GM19468 (cell line): ENCODE measurements around the gene NNT.
"Not testable (repeated sequence)": the region's sequence is repeated elsewhere in the genome, so short reads cannot be mapped to it uniquely, and the experiment has no call there.

Experiments used
- ATAC-seq: cut with Tn5 transposase; IDR thresholded peaks from one replicate; pipeline ENCODE4 v1.9.1; 2021; ENCODE audit warnings: mild to moderate bottlenecking, moderate library complexity, moderate number of reproducible peaks; ENCODE audit not compliant: unreplicated experiment; ENCODE audit errors: extremely low read depth

NNT gene

DNA sequence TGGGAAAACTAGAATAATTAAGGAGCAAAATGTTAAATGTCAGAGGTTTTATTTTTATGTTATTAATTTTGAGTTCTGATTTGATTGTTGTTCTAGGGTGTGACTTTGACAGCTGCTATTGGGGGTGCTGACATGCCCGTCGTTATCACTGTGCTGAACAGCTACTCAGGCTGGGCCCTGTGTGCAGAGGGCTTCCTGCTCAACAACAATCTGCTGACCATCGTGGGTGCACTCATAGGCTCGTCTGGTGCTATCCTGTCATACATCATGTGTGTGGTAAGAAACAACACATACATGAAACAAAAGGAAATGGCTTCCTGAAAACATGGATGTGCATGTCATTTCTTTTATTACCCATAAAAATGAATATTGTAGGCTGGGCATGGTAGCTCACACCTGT is 56.1 kb downstream of the NNT start:
- ATAC-seq, result no peak

DNA sequence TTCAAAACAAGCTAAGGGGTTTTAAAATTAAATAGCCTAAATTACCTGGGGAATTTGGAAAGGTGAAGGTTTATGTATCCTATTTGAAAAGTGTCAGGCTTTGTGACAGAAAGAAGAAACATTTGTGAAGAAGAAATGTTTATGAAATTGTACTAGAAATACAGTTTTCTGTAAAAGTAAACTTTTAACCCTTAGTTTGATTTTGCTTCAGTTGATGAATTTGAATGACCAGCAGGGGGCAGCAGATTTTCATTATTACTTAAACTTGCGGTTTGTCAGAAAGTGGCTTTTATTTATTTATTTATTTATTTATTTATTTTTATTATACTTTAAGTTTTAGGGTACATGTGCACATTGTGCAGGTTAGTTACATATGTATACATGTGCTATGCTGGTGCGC is 58.1 kb downstream of the NNT start:
- no peak for ATAC-seq

DNA sequence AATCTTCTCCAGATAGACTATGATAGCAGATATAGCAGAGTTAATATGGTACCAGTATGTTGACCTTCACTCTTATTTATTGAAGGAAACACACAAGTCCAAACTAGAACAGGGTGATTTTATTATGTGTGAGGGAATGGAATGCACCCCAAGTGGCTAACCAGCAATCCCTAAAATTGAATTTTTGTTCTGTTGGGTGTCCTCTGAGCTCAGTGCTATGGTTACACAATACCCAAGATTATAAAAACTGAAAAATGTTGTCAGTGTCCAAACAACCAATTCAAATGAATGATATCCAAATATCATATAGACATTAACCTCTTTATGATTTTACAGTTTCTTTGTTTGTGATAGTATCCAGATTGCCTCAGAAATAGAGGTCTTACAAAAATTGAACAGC is 60.9 kb downstream of the NNT start:
- no peak for ATAC-seq

DNA sequence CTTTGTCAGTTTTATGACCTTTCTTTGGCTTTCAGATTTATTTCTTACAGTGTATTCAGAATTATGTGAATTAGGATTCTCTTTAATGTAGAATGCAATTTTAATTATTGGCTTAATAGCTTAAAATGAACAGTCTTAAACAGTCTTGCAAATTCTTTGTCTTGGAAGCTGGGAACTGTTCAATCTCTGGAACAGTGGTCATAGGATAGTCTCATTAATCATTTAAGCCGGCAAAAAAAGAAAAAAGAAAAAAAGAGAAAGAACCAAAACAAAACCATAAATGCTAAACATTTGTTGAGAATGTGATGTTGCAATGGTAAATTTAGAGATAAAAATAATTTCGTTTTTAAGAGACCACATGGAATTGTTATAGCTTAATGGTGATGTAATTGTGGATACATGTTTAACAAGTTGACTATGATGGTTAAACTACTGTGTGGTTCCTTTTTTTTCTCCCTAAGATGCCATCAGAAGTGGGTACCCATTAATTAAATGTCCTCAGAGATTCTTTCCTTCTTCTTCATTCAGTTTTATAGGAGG is 61.6 kb downstream of the NNT start:
- no peak for ATAC-seq

DNA sequence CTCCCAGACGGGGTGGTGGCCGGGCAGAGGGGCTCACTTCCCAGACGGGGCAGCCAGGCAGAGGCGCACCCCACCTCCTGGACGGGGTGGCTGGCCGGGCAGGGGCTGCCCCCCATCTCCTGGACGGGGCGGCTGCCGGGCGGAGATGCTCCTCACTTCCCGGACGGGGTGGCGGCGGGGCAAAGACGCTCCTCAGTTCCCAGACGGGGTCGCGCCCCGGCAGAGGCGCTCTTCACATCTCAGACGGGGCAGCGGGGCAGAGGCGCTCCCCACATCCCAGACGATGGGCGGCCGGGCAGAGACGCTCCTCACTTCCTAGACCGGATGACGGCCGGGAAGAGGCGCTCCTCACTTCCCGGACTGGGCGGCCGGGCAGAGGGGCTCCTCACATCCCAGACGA is 62.8 kb downstream of the NNT start:
- not testable (repeated sequence) for ATAC-seq

DNA sequence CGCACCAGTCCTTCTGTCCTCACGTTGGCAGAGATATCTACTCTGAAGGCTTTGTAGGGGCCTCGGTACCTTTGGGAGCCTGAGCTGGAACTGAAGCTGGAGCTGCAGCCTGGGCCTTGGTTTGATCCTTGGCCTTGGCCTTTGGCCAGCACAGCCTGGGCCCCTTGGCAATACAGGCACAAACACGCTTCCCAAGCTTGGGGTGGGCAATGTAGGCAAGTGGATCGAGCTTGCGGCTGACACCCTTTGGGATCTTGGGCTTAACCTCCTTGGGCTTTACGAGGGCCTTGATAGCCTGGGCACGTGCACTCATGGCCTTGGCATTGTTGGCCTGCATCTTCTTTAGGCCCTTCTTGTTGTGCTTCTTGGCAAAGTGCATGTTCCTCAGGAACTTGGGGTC is 63.7 kb downstream of the NNT start:
- ATAC-seq, result not testable (repeated sequence)

DNA sequence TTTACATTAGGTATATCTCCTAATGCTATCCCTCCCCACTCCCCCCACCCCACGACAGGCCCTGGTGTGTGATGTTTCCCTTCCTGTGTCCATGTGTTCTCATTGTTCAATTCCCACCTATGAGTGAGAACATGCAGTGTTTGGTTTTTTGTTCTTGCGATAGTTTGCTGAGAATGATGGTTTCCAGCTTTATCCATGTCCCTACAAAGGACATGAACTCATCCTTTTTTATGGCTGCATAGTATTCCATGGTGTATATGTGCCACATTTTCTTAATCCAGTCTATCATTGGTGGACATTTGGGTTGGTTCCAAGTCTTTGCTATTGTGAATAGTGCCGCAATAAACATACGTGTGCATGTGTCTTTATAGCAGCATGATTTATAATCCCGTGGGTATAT is 64.4 kb downstream of the NNT start:
- not testable (repeated sequence) for ATAC-seq

DNA sequence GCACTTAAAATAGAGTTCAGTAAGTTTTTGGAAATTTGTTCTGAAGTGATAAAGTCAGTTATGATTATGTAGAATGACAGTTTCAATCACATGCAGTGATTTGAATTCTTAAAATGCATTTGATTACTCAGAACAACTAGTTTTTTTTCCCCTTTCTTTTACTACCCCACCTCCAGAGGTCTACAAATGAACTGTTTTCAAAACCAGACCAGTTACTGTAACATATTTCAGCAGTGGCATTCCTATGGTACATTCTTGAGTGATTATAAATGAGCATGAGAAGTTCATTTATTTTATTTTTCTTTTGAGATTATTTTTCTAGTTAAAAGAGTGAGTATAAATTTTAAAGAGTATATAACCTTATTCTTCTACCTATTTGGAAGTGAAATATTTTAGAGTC is 71.6 kb downstream of the NNT start:
- ATAC-seq, result no peak

DNA sequence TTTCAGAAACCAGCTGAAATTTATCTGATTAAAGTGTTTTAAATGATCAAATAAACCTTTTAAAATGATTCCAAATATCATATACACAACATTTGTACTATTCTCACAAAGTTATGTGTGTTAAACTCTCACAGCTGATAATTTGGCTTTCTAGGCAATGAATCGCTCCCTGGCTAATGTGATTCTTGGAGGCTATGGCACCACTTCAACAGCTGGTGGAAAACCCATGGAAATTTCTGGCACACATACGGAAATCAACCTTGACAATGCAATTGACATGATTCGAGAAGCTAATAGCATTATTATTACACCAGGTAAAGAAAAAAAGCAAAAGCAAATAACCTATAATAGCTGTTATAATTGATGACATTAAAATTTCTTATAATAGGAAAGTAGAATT is 72.4 kb downstream of the NNT start:
- ATAC-seq, result no peak

DNA sequence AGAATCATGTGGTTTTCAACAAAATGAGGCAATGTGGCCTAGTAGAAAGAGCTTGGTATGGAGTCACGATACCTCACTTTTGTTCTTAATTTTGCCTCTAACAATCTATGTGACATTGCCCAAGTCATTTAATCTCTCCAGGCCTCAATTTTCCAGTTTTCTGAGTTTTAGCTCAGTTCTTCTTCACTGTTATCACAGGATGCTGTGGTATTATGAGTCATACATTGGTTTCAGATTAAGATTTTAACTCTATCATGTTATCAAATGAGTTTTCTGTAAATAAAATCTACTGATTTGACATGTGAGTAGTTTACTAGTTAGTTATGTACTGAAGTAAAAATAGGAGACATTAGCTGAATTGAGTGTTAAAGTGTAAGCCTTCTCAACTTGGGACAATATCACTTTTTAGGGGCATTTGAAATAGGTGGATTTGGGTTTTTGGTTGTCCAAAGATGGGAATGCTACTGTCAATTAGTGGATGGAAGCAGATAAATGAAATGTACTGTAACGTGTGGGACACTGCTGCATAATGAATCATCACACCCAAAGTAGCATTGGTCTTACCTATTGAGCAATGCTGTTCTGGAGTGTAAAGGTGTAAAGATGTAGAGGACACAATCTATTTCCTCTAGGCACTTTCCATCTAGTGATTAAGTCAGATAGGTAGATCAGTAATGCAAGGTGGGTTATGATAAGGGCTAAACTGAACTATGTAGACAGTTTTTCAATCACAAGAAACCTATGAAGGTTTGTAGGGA is 73.3 kb downstream of the NNT start:
- ATAC-seq, result no peak

DNA sequence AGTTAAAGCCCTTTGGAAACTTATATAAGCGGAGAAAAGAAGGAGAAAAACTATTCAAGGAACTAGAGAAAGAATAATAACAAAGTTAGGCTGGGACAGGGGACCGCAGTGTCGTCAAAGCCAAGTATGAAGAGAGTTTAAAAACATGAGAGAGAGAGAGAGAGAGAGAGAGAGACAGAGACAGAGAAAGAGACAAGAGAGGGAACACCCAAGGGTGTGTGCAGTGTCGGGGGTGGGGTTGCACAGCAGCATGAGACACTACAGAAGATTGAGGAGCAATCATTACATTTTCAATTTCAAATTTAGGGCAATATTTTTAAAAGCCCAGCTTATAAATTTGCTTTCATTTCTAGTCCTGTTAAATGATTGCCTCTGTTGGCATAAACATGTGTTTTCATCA is 74.3 kb downstream of the NNT start:
- no peak for ATAC-seq

DNA sequence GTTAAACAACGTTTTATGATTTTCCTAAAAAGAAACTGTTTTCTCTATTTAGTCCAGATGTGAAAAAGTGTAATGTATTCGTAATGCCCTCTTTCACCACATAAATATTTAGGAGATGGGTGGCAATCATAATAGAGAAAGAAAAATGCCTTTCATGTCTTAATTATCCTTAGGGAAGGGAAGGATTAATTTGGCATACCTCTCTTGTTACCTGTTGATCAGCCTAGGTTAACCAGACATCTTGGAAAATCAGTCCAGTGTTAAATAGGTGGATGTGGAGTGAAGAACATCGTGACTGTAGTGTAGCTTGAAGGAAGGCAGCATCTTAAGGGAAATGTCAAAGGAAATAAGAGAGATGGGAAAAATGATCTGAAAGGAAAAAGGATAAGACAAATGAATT is 76.2 kb downstream of the NNT start:
- ATAC-seq, result no peak

DNA sequence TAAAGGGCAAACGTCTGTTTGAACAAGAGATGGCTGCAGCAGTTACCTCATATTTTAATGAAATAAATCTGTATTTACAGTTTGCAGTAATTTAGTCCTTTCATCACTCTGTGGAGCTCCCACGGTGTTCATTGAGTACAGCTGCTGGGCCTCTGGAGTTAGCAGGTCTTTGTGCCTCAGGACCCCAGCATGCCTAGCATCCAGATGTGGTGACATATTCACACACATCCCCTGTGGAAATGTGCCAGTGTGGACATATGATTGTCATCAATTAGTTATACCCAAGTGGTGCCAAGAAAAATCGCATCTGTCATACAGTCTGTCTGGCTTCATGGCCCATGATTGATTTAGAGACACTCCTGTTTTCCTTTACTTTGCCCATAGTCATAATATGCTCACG is 77.3 kb downstream of the NNT start:
- ATAC-seq, result no peak

DNA sequence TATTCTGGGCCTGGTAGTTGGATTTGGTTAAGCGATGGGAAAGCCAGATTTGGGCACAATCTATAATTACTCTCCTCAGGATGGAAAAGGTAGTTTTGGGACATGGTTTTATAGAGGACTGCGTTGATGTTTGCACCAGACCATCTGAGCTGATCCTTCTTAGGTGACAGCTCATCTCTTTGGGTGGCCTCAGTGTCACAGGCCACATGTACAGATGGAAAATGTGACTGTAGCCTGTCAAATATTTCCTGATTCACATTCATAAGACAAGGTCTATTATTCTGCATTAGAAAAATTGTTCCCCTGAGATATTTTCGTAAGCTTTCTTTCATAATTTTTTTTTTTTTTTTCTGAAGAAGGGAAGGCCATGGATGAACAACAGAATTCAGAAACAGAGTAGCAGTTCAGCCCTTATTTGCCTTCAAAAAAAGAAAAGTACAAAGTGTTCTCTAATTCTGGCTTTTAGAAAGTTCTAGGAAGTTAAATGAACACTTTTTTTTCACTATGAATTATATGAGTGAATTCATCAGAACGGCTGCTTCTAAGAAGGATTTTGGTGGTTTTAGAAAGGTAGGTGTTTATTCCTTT is 81.0 kb downstream of the NNT start:
- ATAC-seq, result no peak

DNA sequence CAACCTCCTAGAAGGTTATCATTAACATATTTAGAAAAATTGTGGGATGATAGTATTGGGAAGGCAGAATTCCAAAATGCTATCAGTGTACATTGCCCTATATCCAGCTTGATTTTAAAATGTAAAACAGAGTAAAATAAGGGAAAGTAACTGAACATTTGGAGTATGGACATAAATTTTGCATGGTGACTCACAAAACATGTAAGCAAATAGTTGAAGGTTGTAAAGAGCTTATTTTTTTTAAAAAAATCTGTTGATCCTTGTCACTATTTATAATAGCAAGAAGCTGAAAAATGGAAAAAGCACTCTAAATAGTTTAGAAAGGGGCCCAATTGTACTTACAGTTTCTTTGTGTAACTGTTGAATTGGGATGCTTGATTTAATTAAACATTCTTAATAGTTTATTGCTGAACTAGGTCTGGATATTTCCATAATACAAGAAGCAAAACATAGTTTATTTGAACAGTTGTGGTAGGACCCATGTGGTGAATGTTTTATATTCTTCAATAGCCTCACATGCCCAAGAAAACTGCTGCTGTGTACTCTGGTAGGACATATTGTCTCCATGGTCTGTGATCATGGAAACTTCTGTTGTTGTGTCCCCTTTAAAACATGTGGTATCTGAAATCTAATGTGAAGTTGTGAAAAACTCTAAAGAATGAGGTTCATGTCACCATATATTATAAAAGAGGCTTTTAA is 82.4 kb downstream of the NNT start:
- ATAC-seq, result no peak

DNA sequence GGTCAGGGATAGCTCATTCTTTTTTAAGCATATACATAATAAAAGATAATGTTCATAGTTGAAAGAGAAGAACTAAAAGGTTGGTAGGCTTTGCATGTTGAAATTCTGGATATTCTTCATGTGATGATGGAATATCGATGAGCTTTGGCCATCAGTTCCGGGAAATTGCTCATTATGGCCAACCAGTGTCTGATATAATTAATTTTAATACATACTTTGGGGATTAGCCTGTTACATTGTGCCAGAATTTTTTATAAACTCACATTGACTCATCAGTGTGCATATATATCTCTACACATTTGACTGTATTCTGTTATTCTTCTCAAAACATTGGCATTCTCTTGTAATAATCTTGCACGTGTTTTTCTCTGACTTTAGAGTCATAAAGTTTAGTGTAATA is 84.3 kb downstream of the NNT start:
- no peak for ATAC-seq

DNA sequence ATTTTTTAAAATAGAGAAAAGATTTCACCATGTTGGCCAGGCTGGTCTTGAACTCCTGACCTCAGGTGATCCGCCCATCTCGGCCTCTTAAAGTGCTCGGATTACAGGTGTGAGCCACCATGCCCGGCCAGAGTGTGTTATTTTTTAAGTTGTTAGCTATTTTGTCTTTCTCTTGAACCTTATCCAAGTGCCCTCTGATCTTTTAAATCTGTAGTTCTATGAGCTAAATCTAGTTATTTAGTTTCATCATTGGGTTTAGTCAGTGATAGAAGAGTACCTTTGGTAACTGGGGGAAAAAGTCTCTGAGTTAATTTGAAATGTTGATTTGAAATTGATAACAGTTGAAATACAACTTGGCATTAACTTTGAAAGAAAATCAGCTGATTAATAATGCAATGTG is 88.3 kb downstream of the NNT start:
- no peak for ATAC-seq

DNA sequence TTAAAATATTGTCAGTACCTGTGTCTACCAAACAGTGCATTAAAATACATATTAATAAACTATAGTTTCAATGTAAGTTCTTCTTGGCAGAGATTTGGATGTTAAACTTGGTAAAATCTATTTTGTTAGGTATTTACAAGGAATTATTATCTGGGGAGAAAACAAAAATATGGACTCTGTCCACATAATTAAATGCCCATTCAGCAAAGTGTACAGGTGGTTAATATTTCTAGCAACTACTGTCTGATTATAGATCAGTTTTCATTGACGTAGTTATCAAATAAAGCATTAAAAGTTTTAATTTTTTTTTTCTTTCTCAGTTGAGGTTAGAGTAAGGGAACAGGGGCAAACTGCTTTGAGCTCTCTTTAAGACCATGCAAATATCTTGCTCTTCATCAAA is 88.9 kb downstream of the NNT start:
- ATAC-seq, result no peak

DNA sequence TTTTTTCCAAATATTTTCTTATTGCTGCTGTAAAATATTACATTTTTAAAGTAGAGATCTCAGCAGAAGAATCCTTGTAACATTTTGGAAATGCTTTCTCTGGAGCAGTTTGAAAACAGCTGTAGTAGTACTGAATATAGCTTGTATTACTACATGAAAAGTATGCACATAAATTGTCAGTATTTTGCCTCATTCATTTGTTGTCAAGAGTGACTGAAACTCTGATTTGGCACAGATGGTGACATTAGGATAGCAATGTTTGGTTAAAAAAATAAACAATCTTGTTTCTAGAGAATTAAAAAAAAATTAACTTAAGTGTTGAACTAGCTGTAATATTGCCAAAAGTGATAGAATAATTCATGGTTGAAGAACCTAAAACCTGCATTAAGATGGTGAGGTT is 90.4 kb downstream of the NNT start:
- no peak for ATAC-seq

DNA sequence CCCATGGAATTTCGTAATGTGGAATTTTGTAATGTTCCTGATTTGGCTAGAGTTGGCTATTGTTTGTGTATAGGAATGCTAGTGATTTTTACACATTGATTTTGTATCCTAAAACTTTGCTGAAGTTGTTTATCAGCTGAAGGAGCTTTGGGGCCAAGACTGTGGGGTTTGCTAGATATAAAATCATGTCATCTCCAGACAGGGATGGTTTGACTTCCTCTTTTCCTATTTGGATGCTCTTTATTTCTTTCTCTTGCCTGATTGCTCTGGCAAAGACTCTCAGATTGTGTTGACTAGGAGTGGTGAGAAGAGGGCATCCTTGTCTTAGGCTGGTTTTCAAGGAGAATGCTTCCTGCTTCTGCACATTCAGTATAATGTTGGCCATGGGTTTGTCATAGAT is 91.0 kb downstream of the NNT start:
- ATAC-seq, result no peak

DNA sequence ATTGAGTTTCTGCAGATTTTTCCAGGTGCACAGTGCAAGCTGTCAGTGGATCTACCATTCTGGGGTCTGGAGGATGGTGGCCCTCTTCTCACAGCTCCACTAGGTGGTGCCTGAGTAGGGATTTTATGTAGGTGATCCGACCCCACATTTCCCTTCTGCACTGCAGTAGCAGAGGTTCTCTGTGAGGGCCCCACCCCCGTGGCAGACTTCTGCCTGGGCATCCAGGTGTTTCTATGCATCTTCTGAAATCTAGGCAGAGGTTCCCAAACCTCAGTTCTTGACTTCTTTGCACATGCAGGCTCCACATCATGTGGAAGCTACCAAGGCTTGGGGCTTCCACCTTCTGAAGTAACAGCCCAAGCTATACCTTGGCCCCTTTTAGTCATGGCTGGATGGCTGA is 93.5 kb downstream of the NNT start:
- not testable (repeated sequence) for ATAC-seq
